ENCODE measurements around the gene RSF1. TPM values are rescaled to one million over a fixed set of nuclear protein-coding genes. Genes with fewer than 3 reads are reported as not detected.
A peak's percentile ranks its signal among the peaks of the same experiment; 100 is the strongest.
"Not testable (repeated sequence)": the region's sequence is repeated elsewhere in the genome, so short reads cannot be mapped to it uniquely, and the experiment has no call there.

The RSF1 gene
- total RNA-seq, 4 donors from 2014 or later = 70.3 to 96.3 (median 73.1) TPM

- WGBS = 92% methylated on average over 2 of the region's 2 CpGs
- peaks cover 4 to 6% (median 6%) of the 10 kb centered on the region in 4 donors for H3K4me1 ChIP-seq
- no peak for DNase-seq (ENCODE audit: extremely low spot score)
- H3K4me3 ChIP-seq = no peak overlapping the region
- intact Hi-C loops (cut with DNase I) = no loop called here
- no peaks in the 10 kb centered on the region for H3K36me3 ChIP-seq
- TF ChIP-seq POLR2AphosphoS5 (IDR thresholded peaks at IDR 0.05) (no peak), EP300 (IDR thresholded peaks at IDR 0.05) (no peak), POLR2A (IDR thresholded peaks at IDR 0.05; ENCODE audit: low read depth) (no peak)
- TF ChIP-seq, protein P1, sequence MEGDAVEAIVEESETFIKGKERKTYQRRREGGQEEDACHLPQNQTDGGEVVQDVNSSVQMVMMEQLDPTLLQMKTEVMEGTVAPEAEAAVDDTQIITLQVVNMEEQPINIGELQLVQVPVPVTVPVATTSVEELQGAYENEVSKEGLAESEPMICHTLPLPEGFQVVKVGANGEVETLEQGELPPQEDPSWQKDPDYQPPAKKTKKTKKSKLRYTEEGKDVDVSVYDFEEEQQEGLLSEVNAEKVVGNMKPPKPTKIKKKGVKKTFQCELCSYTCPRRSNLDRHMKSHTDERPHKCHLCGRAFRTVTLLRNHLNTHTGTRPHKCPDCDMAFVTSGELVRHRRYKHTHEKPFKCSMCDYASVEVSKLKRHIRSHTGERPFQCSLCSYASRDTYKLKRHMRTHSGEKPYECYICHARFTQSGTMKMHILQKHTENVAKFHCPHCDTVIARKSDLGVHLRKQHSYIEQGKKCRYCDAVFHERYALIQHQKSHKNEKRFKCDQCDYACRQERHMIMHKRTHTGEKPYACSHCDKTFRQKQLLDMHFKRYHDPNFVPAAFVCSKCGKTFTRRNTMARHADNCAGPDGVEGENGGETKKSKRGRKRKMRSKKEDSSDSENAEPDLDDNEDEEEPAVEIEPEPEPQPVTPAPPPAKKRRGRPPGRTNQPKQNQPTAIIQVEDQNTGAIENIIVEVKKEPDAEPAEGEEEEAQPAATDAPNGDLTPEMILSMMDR (IDR thresholded peaks at IDR 0.05) = no peak
- H3K27ac ChIP-seq (replicated peaks in 1 of 4) = no peak overlapping the region
- no peaks in the 10 kb centered on the region for H3K9me3 ChIP-seq
- peaks cover 0 to 4% (median 0%) of the 10 kb centered on the region in 4 donors for H3K27me3 ChIP-seq
These were observed 178.3 kb downstream of the RSF1 start for GRCh38 chr11:77642228-77642627.

GRCh38 chr11:77637345-77638165 lies 183.0 kb downstream of the RSF1 start, which contains the start of gene CLNS1A:
TSS of gene CLNS1A (minus strand) at chr11:77637794. CDS start at chr11:77637714, 80 bp downstream.
- H3K4me3 ChIP-seq = peak within 1 kb of the TSS; percentile 79 to 91 (median 87)
- H3K36me3 ChIP-seq = no peaks in the 10 kb centered on the region
- H3K27ac ChIP-seq (replicated peaks in 1 of 4) = peak within 1 kb of the TSS; percentile 79 to 86 (median 81)
- H3K27me3 ChIP-seq = no peaks in the 10 kb centered on the region
- 1% methylated on average over 16 of the region's 41 CpGs for WGBS
- intact Hi-C loops (cut with DNase I) = no loop called here
- no peaks in the 10 kb centered on the region for H3K9me3 ChIP-seq
- TF ChIP-seq EP300 (IDR thresholded peaks at IDR 0.05) = no peak
- peak; percentile 89 to 90 for TF ChIP-seq POLR2AphosphoS5 (IDR thresholded peaks at IDR 0.05)
- TF ChIP-seq, protein P1 (IDR thresholded peaks at IDR 0.05) = peak in 1 of 3 experiments; percentile 11
- H3K4me1 ChIP-seq = peaks cover 20 to 31% (median 30%) of the 10 kb centered on the region in 4 donors
- peak; percentile 95 for DNase-seq (ENCODE audit: extremely low spot score)

GRCh38 chr11:77636731-77637344 lies 183.7 kb downstream of the RSF1 start:
- no peaks in the 10 kb centered on the region for H3K27me3 ChIP-seq
- intact Hi-C loops (cut with DNase I) = no loop called here

DNA sequence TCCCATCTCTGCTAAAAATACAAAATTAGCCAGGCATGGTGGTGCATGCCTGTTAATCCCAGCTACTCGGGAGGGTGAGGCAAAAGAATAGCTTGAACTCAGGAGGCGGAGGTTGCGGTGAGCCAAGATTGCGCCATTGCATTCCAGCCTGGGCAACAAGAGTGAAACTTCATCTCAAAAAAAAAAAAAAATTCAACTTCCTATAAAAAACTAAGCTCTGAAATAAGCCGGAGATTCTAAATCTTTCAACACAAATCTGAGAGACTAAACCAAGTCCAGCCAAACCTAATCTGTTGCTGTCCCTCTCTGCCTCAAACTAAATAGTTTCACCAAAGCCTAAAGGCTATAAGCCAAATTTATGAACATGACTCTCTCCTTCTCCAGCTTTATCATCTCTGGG lies 186.6 kb downstream of the RSF1 start:
- H3K27me3 ChIP-seq; H3K36me3 ChIP-seq; H3K4me3 ChIP-seq; H3K9me3 ChIP-seq; DNase-seq (ENCODE audit: extremely low spot score); H3K27ac ChIP-seq (replicated peaks in 1 of 4); intact Hi-C loops (cut with DNase I): not testable (repeated sequence)
- WGBS = 77% methylated on average over 5 of the region's 5 CpGs
- peaks cover 20 to 39% (median 30%) of the 10 kb centered on the region in 4 donors for H3K4me1 ChIP-seq

More at GRCh38 chr11:77636731-77637344, 183.7 kb downstream of the RSF1 start:
- H3K9me3 ChIP-seq = no peaks in the 10 kb centered on the region
- TF ChIP-seq, protein P1 (IDR thresholded peaks at IDR 0.05) = no peak
- TF ChIP-seq POLR2AphosphoS5 (IDR thresholded peaks at IDR 0.05) (no peak), EP300 (IDR thresholded peaks at IDR 0.05) (no peak), POLR2A (IDR thresholded peaks at IDR 0.05; ENCODE audit: low read depth) (no peak)
- H3K27ac ChIP-seq (replicated peaks in 1 of 4) = peak overlapping the region; percentile 79 to 86 (median 81)
- no peak for DNase-seq (ENCODE audit: extremely low spot score)
- peaks cover 20 to 31% (median 30%) of the 10 kb centered on the region in 4 donors for H3K4me1 ChIP-seq
- no peaks in the 10 kb centered on the region for H3K36me3 ChIP-seq
- WGBS = 5% methylated on average over 13 of the region's 14 CpGs
- peak overlapping the region; percentile 79 to 91 (median 87) for H3K4me3 ChIP-seq

- intact Hi-C loops (cut with DNase I) = no loop called here
- Histone ChIP-seq H3K27me3 (no peaks in the 10 kb centered on the region), H3K9me3 (no peaks in the 10 kb centered on the region), H3K27ac (replicated peaks in 1 of 4) (no peak overlapping the region), H3K4me1 (peaks cover 3 to 16% (median 9%) of the 10 kb centered on the region in 4 donors), H3K36me3 (peaks cover 0 to 29% (median 8%) of the 10 kb centered on the region in 4 donors), H3K4me3 (no peak overlapping the region)
- TF ChIP-seq POLR2AphosphoS5 (IDR thresholded peaks at IDR 0.05) = no peak
- TF ChIP-seq EP300 (IDR thresholded peaks at IDR 0.05) = no peak
- TF ChIP-seq, protein P1 (IDR thresholded peaks at IDR 0.05) = no peak
- no peak for TF ChIP-seq POLR2A (IDR thresholded peaks at IDR 0.05; ENCODE audit: low read depth)
- WGBS = 80% methylated on average over 4 of the region's 4 CpGs
- no peak for DNase-seq (ENCODE audit: extremely low spot score)
These were observed 190.3 kb downstream of the RSF1 start for GRCh38 chr11:77630157-77630710.

Data from esophagus muscularis mucosa (tissue), 4 donors.